T1000 (cell line): ENCODE results near the gene MT1B.
"Not testable (repeated sequence)": the region's sequence is repeated elsewhere in the genome, so short reads cannot be mapped to it uniquely, and the experiment has no call there.

ENCODE experiments used
- DNase-seq: peaks from one replicate; lab custom pipeline; 2025; ENCODE audit warnings: mixed read lengths; lab: John Stamatoyannopoulos, UW

MT1B gene

DNA sequence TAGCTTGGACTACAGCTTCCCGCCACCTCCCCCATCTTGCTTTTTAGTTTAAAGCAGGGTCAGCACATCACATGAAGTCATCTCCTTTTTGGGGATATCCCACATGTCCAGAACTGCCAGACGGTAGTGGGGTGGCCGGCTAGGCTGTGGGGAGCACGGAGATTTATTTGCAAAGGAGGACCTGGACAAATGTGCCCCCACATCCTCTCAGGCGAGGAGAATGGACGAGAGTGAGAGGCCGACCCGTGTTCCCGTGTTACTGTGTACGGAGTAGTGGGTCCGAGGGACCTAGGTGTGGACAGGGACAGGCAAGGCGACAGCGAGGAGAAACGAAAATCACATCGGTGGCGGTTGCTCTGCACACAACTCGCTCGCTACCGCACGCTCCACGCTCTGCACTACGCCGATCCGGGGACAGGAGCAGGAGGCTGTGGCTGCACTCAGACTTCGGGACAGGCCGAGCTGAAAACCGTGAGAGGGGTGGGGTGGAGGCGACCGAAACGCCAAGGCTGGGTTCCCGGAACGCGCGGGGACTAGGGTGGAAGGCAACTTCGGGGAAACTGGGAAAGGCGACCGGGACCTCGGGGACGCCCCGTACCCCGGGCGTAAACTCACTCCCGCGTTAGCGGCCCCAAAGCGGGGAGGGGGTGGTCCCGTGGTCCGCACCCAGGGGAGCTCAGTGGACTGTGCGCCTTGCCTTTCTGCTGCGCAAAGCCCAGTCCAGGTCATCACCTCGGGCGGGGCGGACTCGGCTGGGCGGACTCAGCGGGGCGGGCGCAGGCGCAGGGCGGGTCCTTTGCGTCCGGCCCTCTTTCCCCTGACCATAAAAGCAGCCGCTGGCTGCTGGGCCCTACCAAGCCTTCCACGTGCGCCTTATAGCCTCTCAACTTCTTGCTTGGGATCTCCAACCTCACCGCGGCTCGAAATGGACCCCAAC is 13.6 kb upstream of the MT1B start, which contains the start of gene MT1A:
MT1A (plus strand) TSS at position 853 of the 937 bp plus-strand sequence; CDS start at position 926, 73 bp downstream.
- DNase-seq: no peak

DNA sequence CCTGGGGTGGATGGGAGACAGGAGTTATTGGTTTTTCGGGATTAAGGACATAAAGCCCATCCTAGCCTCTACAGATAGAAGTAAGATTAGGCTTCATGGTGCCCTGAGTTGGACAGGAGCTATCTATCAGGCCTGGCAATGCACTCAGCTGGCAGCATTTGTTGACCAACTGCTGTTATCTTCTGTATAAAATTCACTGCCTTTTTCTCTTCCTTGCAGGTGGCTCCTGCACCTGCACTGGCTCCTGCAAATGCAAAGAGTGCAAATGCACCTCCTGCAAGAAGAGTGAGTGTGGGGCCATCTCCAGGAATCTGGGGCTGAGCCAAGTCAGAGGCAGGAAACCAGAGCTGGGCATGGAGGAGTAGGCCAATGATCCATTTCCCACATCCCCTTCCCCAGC is 12.6 kb upstream of the MT1B start:
- no peak for DNase-seq

DNA sequence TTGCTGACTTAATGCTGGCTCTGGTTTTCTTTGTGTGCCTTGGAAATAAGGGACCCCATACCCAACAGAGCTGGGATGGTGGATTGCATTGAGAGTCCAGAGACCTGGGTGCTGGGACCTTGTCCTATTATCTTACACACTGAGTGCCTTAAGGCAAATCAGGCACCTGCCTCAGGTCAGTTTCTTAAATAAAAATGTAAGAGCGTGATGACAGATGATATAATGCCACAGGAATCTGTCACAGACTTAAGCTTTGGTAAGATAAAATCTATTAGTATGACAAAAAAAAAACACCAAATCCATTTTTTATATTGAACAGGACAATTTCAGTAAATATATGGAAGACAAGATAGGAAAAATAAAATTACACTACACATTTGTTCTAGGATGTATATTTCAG is 11.6 kb upstream of the MT1B start:
- DNase-seq: no peak

DNA sequence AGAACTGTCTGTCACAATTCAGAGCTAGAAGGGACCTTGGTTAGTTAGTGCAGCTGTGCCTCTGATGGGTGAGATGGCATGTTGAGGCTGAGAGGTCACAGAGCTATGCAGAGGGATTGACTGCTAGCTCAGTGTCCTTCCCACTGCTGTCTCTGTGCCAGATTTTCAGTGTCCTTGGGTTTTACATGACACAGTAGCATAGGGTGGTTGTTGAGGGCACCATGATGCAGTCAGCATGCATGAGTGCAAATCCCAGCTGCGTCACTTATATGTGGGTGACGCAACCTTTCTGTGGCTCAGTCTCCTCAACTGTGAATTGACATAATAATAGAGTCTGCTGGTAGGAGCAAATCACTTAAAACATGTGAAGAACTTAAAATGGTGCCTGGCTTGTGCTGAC is 10.5 kb upstream of the MT1B start:
- no peak for DNase-seq

DNA sequence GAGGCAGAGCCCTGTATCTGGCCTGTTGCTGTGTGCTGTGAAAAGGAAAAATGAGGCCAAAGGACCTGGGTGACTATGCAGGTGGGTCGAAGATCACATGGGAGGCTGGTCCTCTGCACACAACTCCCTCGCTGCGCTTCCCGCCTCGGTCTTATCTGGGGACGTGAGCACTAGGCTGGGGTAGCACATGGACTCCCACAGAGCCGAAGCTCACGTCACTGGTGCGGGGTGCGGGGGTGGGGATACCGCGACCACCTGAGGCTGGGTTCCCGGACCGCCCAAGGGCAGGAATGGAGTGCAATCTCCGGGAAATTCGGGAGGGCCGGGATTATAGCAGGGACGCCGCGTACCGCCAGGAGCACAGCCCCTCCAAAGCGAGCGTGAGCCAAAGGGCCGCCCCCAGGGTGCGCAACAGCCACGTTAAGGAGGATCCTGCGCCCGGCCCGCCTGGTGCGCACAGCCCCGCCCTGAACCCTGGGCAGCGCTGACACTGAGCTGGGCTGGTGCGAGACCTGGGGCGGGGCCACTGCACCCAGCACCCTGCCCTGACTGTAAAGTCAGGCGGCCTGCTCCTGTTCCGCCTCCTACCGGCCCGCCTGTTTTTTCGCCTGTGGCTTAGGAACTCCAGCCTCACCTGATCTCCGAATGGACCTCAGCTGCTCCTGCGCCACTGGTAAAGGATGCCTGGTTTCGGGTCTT is 8.5 kb upstream of the MT1B start:
- no peak for DNase-seq

- DNase-seq: no peak
Measured at GRCh38 chr16:56643833-56644232, 7.9 kb upstream of the MT1B start.

GRCh38 chr16:56645311-56645710 is 6.4 kb upstream of the MT1B start:
- DNase-seq: no peak

GRCh38 chr16:56645838-56646237 is 5.8 kb upstream of the MT1B start:
- no peak for DNase-seq

- no peak for DNase-seq
Measured at GRCh38 chr16:56647641-56648431, 3.9 kb upstream of the MT1B start.

GRCh38 chr16:56649271-56649670 is 2.4 kb upstream of the MT1B start:
- no peak for DNase-seq

DNA sequence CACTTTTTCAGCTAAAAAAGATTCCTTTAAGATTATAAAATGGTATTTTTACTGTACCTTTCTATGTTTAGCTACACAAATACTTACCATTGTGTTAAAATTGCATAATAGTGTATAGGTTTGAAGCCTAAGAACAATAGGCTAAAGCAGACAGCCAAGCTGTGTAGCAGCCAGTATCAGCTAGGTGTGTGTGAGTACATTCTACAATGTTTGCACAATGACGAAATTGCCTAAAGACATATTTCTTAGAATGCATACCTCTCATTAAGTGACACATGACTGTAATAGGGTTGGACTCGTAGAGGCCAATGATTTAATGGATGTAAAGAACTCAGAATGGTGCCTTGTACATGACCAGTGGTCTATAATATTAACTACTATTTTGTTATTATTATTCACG is 1.9 kb upstream of the MT1B start:
- no peak for DNase-seq

- no peak for DNase-seq
Measured at GRCh38 chr16:56652600-56652999, 914 bp downstream of the MT1B start.

GRCh38 chr16:56653218-56653617 is 1.5 kb downstream of the MT1B start:
- DNase-seq: no peak

DNA sequence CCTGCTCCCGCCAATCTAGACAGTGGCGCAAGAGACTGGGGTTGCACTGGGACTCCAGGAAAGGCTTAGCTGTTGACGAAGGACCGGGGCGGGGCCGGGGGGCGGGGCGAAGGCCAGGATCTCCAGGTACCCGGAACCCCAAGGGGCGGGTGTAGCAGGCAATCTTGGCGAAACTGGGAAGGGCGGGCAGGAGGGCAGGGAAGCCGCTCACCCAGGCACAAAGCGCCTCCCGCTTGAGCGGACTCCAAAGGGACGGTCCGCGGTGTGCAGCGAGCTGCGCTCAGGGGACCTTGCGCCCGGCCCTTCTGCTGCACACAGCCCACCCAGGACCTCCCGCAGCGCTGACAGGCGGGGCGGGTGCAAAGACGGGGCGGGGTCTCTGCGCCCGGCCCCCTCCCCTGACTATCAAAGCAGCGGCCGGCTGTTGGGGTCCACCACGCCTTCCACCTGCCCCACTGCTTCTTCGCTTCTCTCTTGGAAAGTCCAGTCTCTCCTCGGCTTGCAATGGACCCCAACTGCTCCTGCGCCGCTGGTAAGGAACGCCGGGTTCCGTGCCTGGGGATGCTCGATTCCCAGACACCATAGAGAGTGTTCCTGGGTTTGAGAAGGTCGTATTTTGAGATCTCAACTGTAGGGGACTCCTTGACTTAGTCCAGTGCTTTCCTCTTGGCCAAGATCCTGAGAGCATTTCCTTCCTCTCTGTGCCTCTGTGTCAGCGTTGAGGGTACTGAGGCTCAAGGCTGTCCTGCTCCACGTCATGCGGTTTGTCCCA is 6.1 kb downstream of the MT1B start, which contains the start of gene MT1F:
MT1F (plus strand) TSS at position 405 of the 772 bp plus-strand sequence; CDS start at position 505, 100 bp downstream.
- DNase-seq: no peak

GRCh38 chr16:56658327-56658875 is 6.7 kb downstream of the MT1B start:
- DNase-seq: no peak

GRCh38 chr16:56662357-56663354 is 11.0 kb downstream of the MT1B start:
- no peak for DNase-seq

DNA sequence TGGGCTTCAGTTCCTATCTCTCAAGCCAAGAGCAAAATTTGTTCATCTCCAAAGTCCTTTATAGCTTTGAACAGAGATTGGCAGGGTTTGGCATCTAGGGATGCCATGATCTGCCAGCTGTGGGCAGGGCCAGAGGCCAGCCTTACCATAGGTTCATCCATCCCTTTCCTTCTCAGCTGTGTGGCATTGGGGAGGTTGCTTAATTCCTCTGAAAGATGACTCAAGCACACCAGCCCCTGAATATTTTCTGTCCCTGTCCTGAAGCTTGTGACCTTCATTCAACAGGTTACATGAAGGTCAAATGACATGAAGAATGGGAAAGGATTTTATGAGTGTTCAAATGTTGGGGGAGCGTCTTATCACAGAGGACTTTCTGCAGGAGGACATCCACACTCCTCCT is 12.8 kb downstream of the MT1B start:
- no peak for DNase-seq

DNA sequence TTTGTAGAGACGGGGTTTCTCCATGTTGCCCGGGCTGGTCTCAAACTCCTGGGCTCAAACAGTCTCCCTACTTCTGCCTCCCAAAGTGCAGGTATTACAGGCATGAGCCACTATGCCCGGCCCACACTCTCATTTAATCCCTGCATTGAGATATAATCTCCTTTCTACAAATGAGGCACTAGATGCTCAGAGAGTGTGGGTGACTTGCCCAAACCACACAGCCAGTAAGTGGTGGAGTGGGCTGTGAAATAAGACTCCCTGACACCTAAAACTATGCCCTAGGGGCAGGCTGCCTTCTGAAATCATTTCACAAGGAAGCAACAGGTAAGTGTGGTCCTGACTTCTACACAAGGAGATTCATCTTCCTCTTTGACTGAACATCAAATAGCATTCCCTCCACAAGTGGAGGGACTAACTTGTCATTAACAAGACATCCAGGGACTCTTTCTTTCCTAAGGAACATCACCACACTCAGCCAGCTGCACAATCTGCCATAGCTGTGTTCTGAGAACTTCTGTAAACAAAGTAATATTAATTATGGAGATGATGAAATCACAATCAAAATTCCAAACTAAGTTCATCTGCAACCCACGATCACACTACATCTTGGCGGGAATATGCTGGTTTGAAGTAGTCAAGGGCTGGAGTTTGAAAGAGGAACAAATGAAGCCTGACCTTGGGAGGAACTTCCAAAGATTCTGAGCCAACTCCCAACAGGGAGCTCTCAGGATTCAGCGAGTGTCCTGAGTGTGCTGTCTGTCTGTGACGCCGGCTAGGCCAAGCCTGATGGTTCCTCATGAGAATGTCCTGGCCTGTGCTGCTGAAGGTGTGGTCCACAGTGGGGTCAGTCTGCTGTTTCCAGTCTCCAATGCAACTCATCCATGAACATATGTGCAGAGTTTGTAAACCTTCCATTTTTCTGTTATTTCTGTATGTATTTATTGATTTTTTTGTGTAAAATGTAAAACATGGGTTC is 13.9 kb downstream of the MT1B start:
- not testable (repeated sequence) for DNase-seq
